GM18526 (cell line): ENCODE data around the gene ASXL2.

Source experiments
- POLR2A ChIP-seq: IDR thresholded peaks from 3 replicates; pipeline ENCODE4 v1.6.1; 2011; ENCODE audit not compliant: insufficient read length; ENCODE audit errors: extremely low read depth

The ASXL2 gene

GRCh38 chr2:25760297-25760696 is 118.0 kb downstream of the ASXL2 start:
- TF ChIP-seq POLR2A: no peak

GRCh38 chr2:25758348-25758747 is 119.9 kb downstream of the ASXL2 start:
- no peak for TF ChIP-seq POLR2A

GRCh38 chr2:25757906-25758305 is 120.4 kb downstream of the ASXL2 start:
- TF ChIP-seq POLR2A: no peak

- no peak for TF ChIP-seq POLR2A
Observed at GRCh38 chr2:25756536-25756935, 121.8 kb downstream of the ASXL2 start.

- TF ChIP-seq POLR2A: no peak
Observed at GRCh38 chr2:25749676-25750075, 128.6 kb downstream of the ASXL2 start.

GRCh38 chr2:25744055-25744454 is 134.2 kb downstream of the ASXL2 start:
- no peak for TF ChIP-seq POLR2A

- no peak for TF ChIP-seq POLR2A
Observed at GRCh38 chr2:25743132-25743830, 135.0 kb downstream of the ASXL2 start.

GRCh38 chr2:25742501-25742900 is 135.8 kb downstream of the ASXL2 start:
- no peak for TF ChIP-seq POLR2A

- no peak for TF ChIP-seq POLR2A
Observed at GRCh38 chr2:25740810-25741381, 137.4 kb downstream of the ASXL2 start.

- TF ChIP-seq POLR2A: no peak
Observed at GRCh38 chr2:25738383-25739343, 139.6 kb downstream of the ASXL2 start.

- TF ChIP-seq POLR2A: no peak
Observed at GRCh38 chr2:25736899-25737515, 141.3 kb downstream of the ASXL2 start.

- no peak for TF ChIP-seq POLR2A
Observed at GRCh38 chr2:25735835-25736234, 142.5 kb downstream of the ASXL2 start.

- TF ChIP-seq POLR2A: no peak
Observed at GRCh38 chr2:25728559-25728958, 149.7 kb downstream of the ASXL2 start.

GRCh38 chr2:25726522-25726921 is 151.8 kb downstream of the ASXL2 start:
- TF ChIP-seq POLR2A: no peak

GRCh38 chr2:25725877-25726276 is 152.4 kb downstream of the ASXL2 start:
- TF ChIP-seq POLR2A: no peak
